Suprapubic skin (tissue), 4 donors: ENCODE data around the gene AKAP8L. TPM values are rescaled to one million over a fixed set of nuclear protein-coding genes. Genes with fewer than 3 reads are reported as not detected.

Experiments used
- DNase-seq, 2 donors: peaks; one replicate each; pipeline ENCODE4 v3.0.0-alpha.2; 2019; ENCODE audit warnings: low spot score in 2 of 2
- H3K27ac ChIP-seq: fragments of 200-600 bp; sonication (generic); one replicate; pipeline ENCODE4 v1.5.1; 2019
- H3K27me3 ChIP-seq: fragments of 200-600 bp; sonication (generic); one replicate; pipeline ENCODE4 v1.5.1; 2019
- H3K36me3 ChIP-seq: fragments of 200-600 bp; sonication (generic); one replicate; pipeline ENCODE4 v1.5.1; 2019
- H3K4me1 ChIP-seq: fragments of 200-600 bp; sonication (generic); one replicate; pipeline ENCODE4 v1.5.1; 2019
- H3K4me3 ChIP-seq: fragments of 200-600 bp; sonication (generic); one replicate; pipeline ENCODE4 v1.5.1; 2019; ENCODE audit warnings: mild to moderate bottlenecking
- H3K9me3 ChIP-seq: fragments of 200-600 bp; sonication (generic); one replicate; pipeline ENCODE4 v1.5.1; 2019
- CTCF ChIP-seq, 2 donors: fragments of 200-600 bp in 1 of 2; fragments of 450-650 bp in 1 of 2; sonication (generic) in 1 of 2; IDR thresholded peaks; one replicate each; pipeline ENCODE4 v1.5.1; 2016 to 2019; ENCODE audit warnings: antibody characterized with exemption in 2 of 2, mild to moderate bottlenecking in 1 of 2, moderate library complexity in 1 of 2
- EP300 ChIP-seq: sonication (generic); formaldehyde crosslinking; IDR thresholded peaks from one replicate; pipeline ENCODE4 v1.6.1; 2017; ENCODE audit warnings: antibody characterized with exemption
- POLR2A ChIP-seq, 2 donors: fragments of 450-650 bp; IDR thresholded peaks; one replicate each; pipeline ENCODE4 v1.6.1; 2017; ENCODE audit warnings: antibody characterized with exemption in 2 of 2, mild to moderate bottlenecking in 2 of 2, moderate library complexity in 2 of 2
- POLR2AphosphoS5 ChIP-seq, 3 donors: sonication (generic); formaldehyde crosslinking; IDR thresholded peaks; one replicate each; pipeline ENCODE4 v1.6.1; 2017; ENCODE audit warnings: antibody characterized with exemption in 3 of 3
- WGBS: methylation state at CpG from one replicate; pipeline ENCODE4 v1.1.5; 2018; 5-methylcytosine and 5-hydroxymethylcytosine counted together
- total RNA-seq, 4 donors: library from RNA; depleted of rRNA; stranded (reverse); fragments of >200 nt; gene quantifications; one replicate each; pipeline ENCODE4 v1.1.0, GENCODE V29; 2016

AKAP8L gene
- total RNA-seq, 4 donors from 2014 or later, result 97.5 to 259 (median 118) TPM

- H3K9me3 ChIP-seq, result no peaks in the 10 kb centered on the region
- TF ChIP-seq POLR2AphosphoS5 (IDR thresholded peaks at IDR 0.05), result no peak
- TF ChIP-seq CTCF (IDR thresholded peaks at IDR 0.05), result no peak
- TF ChIP-seq POLR2A (IDR thresholded peaks at IDR 0.05), result no peak
- no peak for TF ChIP-seq EP300
- no peak for DNase-seq
- no peak overlapping the region for H3K4me3 ChIP-seq
- H3K36me3 ChIP-seq, result peaks cover 72% of the 10 kb centered on the region
- H3K27ac ChIP-seq, result no peak overlapping the region
- H3K27me3 ChIP-seq, result no peaks in the 10 kb centered on the region
- WGBS, result 93% methylated on average over 14 of the region's 14 CpGs
- peaks cover 40% of the 10 kb centered on the region for H3K4me1 ChIP-seq
Measured at GRCh38 chr19:15372470-15372869, 46.3 kb downstream of the AKAP8L start.

GRCh38 chr19:15371786-15372380 lies 46.9 kb downstream of the AKAP8L start:
- no peak overlapping the region for H3K4me3 ChIP-seq
- H3K9me3 ChIP-seq, result no peaks in the 10 kb centered on the region
- H3K4me1 ChIP-seq, result peaks cover 34% of the 10 kb centered on the region
- TF ChIP-seq POLR2AphosphoS5 (IDR thresholded peaks at IDR 0.05), result no peak
- no peak for TF ChIP-seq EP300
- no peak for TF ChIP-seq POLR2A (IDR thresholded peaks at IDR 0.05)
- no peak for TF ChIP-seq CTCF (IDR thresholded peaks at IDR 0.05)
- no peaks in the 10 kb centered on the region for H3K27me3 ChIP-seq
- H3K27ac ChIP-seq, result no peak overlapping the region
- H3K36me3 ChIP-seq, result peaks cover 78% of the 10 kb centered on the region
- WGBS, result 94% methylated on average over 17 of the region's 17 CpGs
- no peak for DNase-seq

GRCh38 chr19:15371119-15371518 lies 47.7 kb downstream of the AKAP8L start:
- TF ChIP-seq CTCF (IDR thresholded peaks at IDR 0.05) (no peak), POLR2AphosphoS5 (IDR thresholded peaks at IDR 0.05) (no peak), POLR2A (IDR thresholded peaks at IDR 0.05) (no peak), EP300 (no peak)
- H3K9me3 ChIP-seq, result no peaks in the 10 kb centered on the region
- no peak overlapping the region for H3K27ac ChIP-seq
- H3K4me1 ChIP-seq, result peaks cover 27% of the 10 kb centered on the region
- peaks cover 83% of the 10 kb centered on the region for H3K36me3 ChIP-seq
- 96% methylated on average over 7 of the region's 7 CpGs for WGBS
- H3K4me3 ChIP-seq, result no peak overlapping the region
- no peak for DNase-seq
- H3K27me3 ChIP-seq, result no peaks in the 10 kb centered on the region

GRCh38 chr19:15369594-15369891 lies 49.2 kb downstream of the AKAP8L start:
- no peak for DNase-seq
- H3K27ac ChIP-seq, result no peak overlapping the region
- H3K27me3 ChIP-seq, result no peaks in the 10 kb centered on the region
- H3K4me1 ChIP-seq, result peaks cover 12% of the 10 kb centered on the region
- H3K9me3 ChIP-seq, result no peaks in the 10 kb centered on the region
- no peak overlapping the region for H3K4me3 ChIP-seq
- H3K36me3 ChIP-seq, result peaks cover 92% of the 10 kb centered on the region
- 92% methylated on average over 9 of the region's 9 CpGs for WGBS
- TF ChIP-seq POLR2A (IDR thresholded peaks at IDR 0.05) (no peak), EP300 (no peak), CTCF (IDR thresholded peaks at IDR 0.05) (no peak), POLR2AphosphoS5 (IDR thresholded peaks at IDR 0.05) (no peak)

- Histone ChIP-seq H3K4me3 (no peak overlapping the region), H3K4me1 (peaks cover 10% of the 10 kb centered on the region), H3K9me3 (no peaks in the 10 kb centered on the region), H3K36me3 (peaks cover 90% of the 10 kb centered on the region), H3K27ac (no peak overlapping the region), H3K27me3 (no peaks in the 10 kb centered on the region)
- DNase-seq, result no peak
- TF ChIP-seq CTCF (IDR thresholded peaks at IDR 0.05) (no peak), EP300 (no peak), POLR2A (IDR thresholded peaks at IDR 0.05) (no peak), POLR2AphosphoS5 (IDR thresholded peaks at IDR 0.05) (no peak)
- WGBS, result 90% methylated on average over 34 of the region's 35 CpGs
Measured at GRCh38 chr19:15368798-15369593, 49.8 kb downstream of the AKAP8L start.
